ENCODE results near the gene IGFL3. TPM values are rescaled to one million over a fixed set of nuclear protein-coding genes. Genes with fewer than 3 reads are reported as not detected.

IGFL3 gene
- total RNA-seq, 1 experiment from 2014 or later = not detected

DNA sequence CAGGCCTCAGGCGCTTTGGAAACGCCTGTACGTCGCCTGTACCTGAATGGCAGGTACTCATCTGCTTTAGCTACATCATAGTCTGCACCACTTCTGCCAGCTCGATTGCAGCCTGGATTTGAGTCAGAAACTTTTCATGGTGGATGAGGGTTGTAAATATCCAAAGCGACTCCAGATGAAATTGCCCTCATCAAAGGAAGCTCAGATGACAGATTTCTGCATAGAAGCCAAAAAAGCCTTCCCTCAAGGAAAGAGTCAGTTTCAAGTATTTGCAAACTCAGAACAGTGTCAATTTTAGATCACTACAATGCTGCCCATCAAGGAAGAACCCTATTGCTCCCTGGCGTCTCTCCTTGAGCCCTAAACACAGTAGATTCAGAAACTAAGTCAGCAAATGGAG is 44.9 kb downstream of the IGFL3 start:
- Mint-ChIP-seq H3K27ac (no peak overlapping the region), H3K4me3 (no peak overlapping the region), H3K36me3 (ENCODE audit: insufficient read depth in 1 of 3, low read depth in 3 of 3) (no peaks in the 10 kb centered on the region; a peak in 1 of 7 replicates), H3K27me3 (ENCODE audit: low read depth) (peaks cover 56% of the 10 kb centered on the region), H3K4me1 (peaks cover 9 to 14% of the 10 kb centered on the region in 2 experiments), H3K9me3 (peaks cover 0 to 8% of the 10 kb centered on the region in 2 experiments; a peak in 3 of 5 replicates)
- Histone ChIP-seq H3K9ac (ENCODE audit: extremely low read depth, insufficient read length, low read length) (no peak overlapping the region), H2BK5ac (ENCODE audit: insufficient read length, low read length) (no peak overlapping the region), H3K9me3 (ENCODE audit: control insufficient read depth, low read depth, low read length) (no peaks in the 10 kb centered on the region), H3K79me1 (ENCODE audit: insufficient read depth, low read depth, low read length, poor library complexity, severe bottlenecking) (no peaks in the 10 kb centered on the region), H4K8ac (replicated peaks; ENCODE audit: insufficient read length, low read depth, low read length) (no peak overlapping the region), H3K4ac (ENCODE audit: low read depth, low read length) (no peak overlapping the region), H3K23me2 (ENCODE audit: insufficient read length, low read depth, low read length, poor library complexity, severe bottlenecking) (peaks cover 8% of the 10 kb centered on the region), H3K18ac (ENCODE audit: insufficient read length, low read depth, low read length) (no peak overlapping the region), H3K14ac (ENCODE audit: insufficient read depth, low read length) (no peak overlapping the region), H2AFZ (ENCODE audit: low read length) (no peak overlapping the region), H4K91ac (ENCODE audit: insufficient read length, low read depth, low read length) (no peak overlapping the region), H3T11ph (ENCODE audit: low read length) (no peak overlapping the region), H3K4me1 (ENCODE audit: insufficient read depth, low read length) (0 out of 2 replicates have a peak, but pooled peaks cover 2% of the 10 kb centered on the region), H3K27ac (ENCODE audit: insufficient read length, low read depth, low read length) (no peak overlapping the region), H2BK120ac (ENCODE audit: low read depth, low read length, poor library complexity, severe bottlenecking) (no peak overlapping the region), H3K23ac (ENCODE audit: insufficient read length, low read depth, low read length) (no peak overlapping the region), H3K27me3 (ENCODE audit: insufficient read depth, low read length) (peaks cover 5% of the 10 kb centered on the region; the same call in 1 of the 2 replicates), H4K5ac (ENCODE audit: insufficient read length, low read depth, low read length) (no peak overlapping the region), H4K20me1 (ENCODE audit: control insufficient read depth, insufficient read depth, insufficient read length) (no peaks in the 10 kb centered on the region), H2BK12ac (ENCODE audit: insufficient read length, low read depth, low read length) (no peak overlapping the region), H3K4me2 (ENCODE audit: insufficient read depth, insufficient read length, low read length) (no peak overlapping the region), H2BK15ac (ENCODE audit: low read depth, low read length) (no peak overlapping the region), H2BK20ac (ENCODE audit: low read depth, low read length, poor library complexity, severe bottlenecking) (no peak overlapping the region), H2AK5ac (ENCODE audit: insufficient read length, low read length) (no peak overlapping the region), H3K56ac (ENCODE audit: insufficient read length, low read depth, low read length) (no peak overlapping the region), H3K79me2 (ENCODE audit: insufficient read depth, low read length) (no peaks in the 10 kb centered on the region)
- no CpG with 5 or more reads among the region's 7 CpGs for WGBS (ENCODE audit: extremely low coverage, insufficient read length, low lambda C conversion rate)
- TF ChIP-seq, protein P1, sequence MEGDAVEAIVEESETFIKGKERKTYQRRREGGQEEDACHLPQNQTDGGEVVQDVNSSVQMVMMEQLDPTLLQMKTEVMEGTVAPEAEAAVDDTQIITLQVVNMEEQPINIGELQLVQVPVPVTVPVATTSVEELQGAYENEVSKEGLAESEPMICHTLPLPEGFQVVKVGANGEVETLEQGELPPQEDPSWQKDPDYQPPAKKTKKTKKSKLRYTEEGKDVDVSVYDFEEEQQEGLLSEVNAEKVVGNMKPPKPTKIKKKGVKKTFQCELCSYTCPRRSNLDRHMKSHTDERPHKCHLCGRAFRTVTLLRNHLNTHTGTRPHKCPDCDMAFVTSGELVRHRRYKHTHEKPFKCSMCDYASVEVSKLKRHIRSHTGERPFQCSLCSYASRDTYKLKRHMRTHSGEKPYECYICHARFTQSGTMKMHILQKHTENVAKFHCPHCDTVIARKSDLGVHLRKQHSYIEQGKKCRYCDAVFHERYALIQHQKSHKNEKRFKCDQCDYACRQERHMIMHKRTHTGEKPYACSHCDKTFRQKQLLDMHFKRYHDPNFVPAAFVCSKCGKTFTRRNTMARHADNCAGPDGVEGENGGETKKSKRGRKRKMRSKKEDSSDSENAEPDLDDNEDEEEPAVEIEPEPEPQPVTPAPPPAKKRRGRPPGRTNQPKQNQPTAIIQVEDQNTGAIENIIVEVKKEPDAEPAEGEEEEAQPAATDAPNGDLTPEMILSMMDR (conservative IDR thresholded peaks at IDR 0.05) = no peak
- DNase-seq = no peak

Data from H9 (cell line).